ENCODE results near the gene NADK2. TPM values are rescaled to one million over a fixed set of nuclear protein-coding genes. Genes with fewer than 3 reads are reported as not detected.

Gene NADK2
- total and polyA plus RNA-seq, 9 of the 15 experiments (the other 6 are each of a cell fraction or from before 2014, with no cell fraction given): 10.6 to 41.0 (median 24.0) TPM

DNA sequence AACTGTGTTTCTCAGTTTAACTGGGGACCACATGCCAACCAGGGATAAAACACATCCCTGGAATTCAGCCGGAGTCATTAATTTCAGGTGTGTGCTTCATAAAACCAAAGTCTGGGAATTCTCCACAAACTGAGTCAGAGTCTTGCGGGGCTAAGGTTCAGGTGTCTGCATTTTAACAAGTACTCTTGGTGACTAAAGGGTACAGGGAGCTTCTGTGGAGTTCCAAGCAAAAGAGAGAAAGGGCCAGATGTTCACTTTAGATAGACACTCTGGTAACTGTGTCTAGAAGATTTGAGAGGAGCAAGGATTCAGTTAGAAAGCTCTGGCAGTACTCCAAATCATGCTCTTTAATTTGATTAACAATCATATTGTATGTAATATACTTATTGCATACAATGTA is 4.0 kb downstream of the NADK2 start (continued):
- TF ChIP-seq CHD7 (IDR thresholded peaks at IDR 0.05; ENCODE audit: low read depth, low read length) (no peak), NFE2 (IDR thresholded peaks at IDR 0.05; ENCODE audit: low read depth) (no peak), ZFPM2 (CRISPR knock-in tag; IDR thresholded peaks at IDR 0.05) (no peak), SMAD4 (CRISPR knock-in tag; conservative IDR thresholded peaks at IDR 0.05) (peak; percentile 37; the same call in 1 of the 2 replicates), ZNF444 (CRISPR knock-in tag; IDR thresholded peaks at IDR 0.05) (no peak), HDAC1 (IDR thresholded peaks at IDR 0.05) (0 out of 4 replicates have a peak, but pooled peaks of 1 of the 2 experiments have one; percentile 40), USF1 (CRISPR knock-in tag; IDR thresholded peaks at IDR 0.05) (no peak), ATF7 (IDR thresholded peaks at IDR 0.05) (no peak), ZEB2 (IDR thresholded peaks at IDR 0.05) (peak; percentile 65; the same call in 1 of the 2 replicates), MAFG (tag; conservative IDR thresholded peaks at IDR 0.05) (no peak)
- TF ChIP-seq, protein P1, sequence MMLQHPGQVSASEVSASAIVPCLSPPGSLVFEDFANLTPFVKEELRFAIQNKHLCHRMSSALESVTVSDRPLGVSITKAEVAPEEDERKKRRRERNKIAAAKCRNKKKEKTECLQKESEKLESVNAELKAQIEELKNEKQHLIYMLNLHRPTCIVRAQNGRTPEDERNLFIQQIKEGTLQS (IDR thresholded peaks at IDR 0.05): 0 out of 2 replicates have a peak, but pooled peaks have one; percentile 9
- TF ChIP-seq, protein P1 (CRISPR knock-in tag; conservative IDR thresholded peaks at IDR 0.05): no peak

Data from K562 (cell line).